CD14-positive monocyte (primary cell): Measurements from ENCODE around the gene DNLZ. TPM values are rescaled to one million over a fixed set of nuclear protein-coding genes. Genes with fewer than 3 reads are reported as not detected.
A peak's percentile ranks its signal among the peaks of the same experiment; 100 is the strongest.

Experiments
- DNase-seq, 3 donors: peaks; one replicate each; pipeline ENCODE4 v3.0.0-alpha.2; 2011 to 2022
- H2AFZ ChIP-seq: 2 replicates; pipeline ENCODE4 v1.6.0; 2012; ENCODE audit warnings: mild to moderate bottlenecking, low read depth, low read length, inconsistent platforms; ENCODE audit not compliant: insufficient read depth, poor library complexity, severe bottlenecking
- H3K27ac ChIP-seq, 2 donors: 1 replicate in 1 of 2; 2 replicates in 1 of 2; pipeline ENCODE4 v1.5.1; 2012 to 2013; ENCODE audit warnings: low read length in 2 of 2, control low read depth in 1 of 2, inconsistent platforms in 1 of 2, low read depth in 1 of 2, mild to moderate bottlenecking in 1 of 2
- H3K27me3 ChIP-seq, 2 donors: one replicate each; pipeline versions ENCODE4 v1.6.0 to v1.6.1; 2011 to 2013; ENCODE audit warnings: low read length in 2 of 2; ENCODE audit not compliant: control insufficient read depth in 2 of 2, insufficient read depth in 2 of 2
- H3K36me3 ChIP-seq, 2 donors: replicated peaks in 1 of 2; 1 replicate in 1 of 2; 2 replicates in 1 of 2; pipeline versions ENCODE4 v1.5.1 to v1.6.1; 2012 to 2013; ENCODE audit warnings: low read length in 2 of 2, control low read depth in 1 of 2, inconsistent platforms in 1 of 2, mild to moderate bottlenecking in 1 of 2; ENCODE audit not compliant: insufficient read depth in 2 of 2, control insufficient read depth in 1 of 2
- H3K4me1 ChIP-seq, 2 donors: 1 replicate in 1 of 2; 2 replicates in 1 of 2; pipeline versions ENCODE4 v1.5.1 to v1.6.1; 2012 to 2013; ENCODE audit warnings: low read length in 2 of 2, control low read depth in 1 of 2, inconsistent platforms in 1 of 2, mild to moderate bottlenecking in 1 of 2, moderate library complexity in 1 of 2; ENCODE audit not compliant: insufficient read depth in 2 of 2, control insufficient read depth in 1 of 2
- H3K4me2 ChIP-seq: replicated peaks from 2 replicates; pipeline ENCODE3; 2012; ENCODE audit warnings: low read length, moderate library complexity, mild to moderate bottlenecking; ENCODE audit not compliant: poor library complexity, severe bottlenecking; ENCODE audit errors: extremely low read depth
- H3K4me3 ChIP-seq, 3 experiments: fragments of 200-600 bp in 1 of 3; sonication (generic) in 1 of 3; replicated peaks in 1 of 3; 1 replicate in 2 of 3; 2 replicates in 1 of 3; pipeline ENCODE4 v1.5.1; 2011 to 2013; ENCODE audit warnings: low read length in 3 of 3, mild to moderate bottlenecking in 3 of 3, control low read depth in 2 of 3, low read depth in 2 of 3, inconsistent platforms in 1 of 3, moderate library complexity in 1 of 3
- H3K79me2 ChIP-seq: 2 replicates; pipeline ENCODE4 v1.6.0; 2012; ENCODE audit warnings: mild to moderate bottlenecking, control low read depth, inconsistent platforms, low read length, moderate library complexity; ENCODE audit not compliant: insufficient read depth
- H3K9ac ChIP-seq: 2 replicates; pipeline ENCODE4 v1.6.0; 2017; ENCODE audit warnings: low read length, mild to moderate bottlenecking; ENCODE audit not compliant: insufficient read depth, poor library complexity, severe bottlenecking
- H3K9me3 ChIP-seq, 2 donors: replicated peaks in 1 of 2; 1 replicate in 1 of 2; 2 replicates in 1 of 2; pipeline versions ENCODE4 v1.5.1 to v1.6.1; 2012 to 2013; ENCODE audit warnings: low read length in 2 of 2, control low read depth in 1 of 2; ENCODE audit not compliant: control insufficient read depth in 1 of 2, insufficient read depth in 1 of 2
- H4K20me1 ChIP-seq: 2 replicates; pipeline ENCODE4 v1.6.0; 2012; ENCODE audit warnings: mild to moderate bottlenecking, low read length, control low read depth, moderate library complexity; ENCODE audit not compliant: insufficient read depth
- H3K27ac Mint-ChIP-seq, 7 donors: one replicate each; pipeline ENCODE4 v1.8.0; 2020; ENCODE audit warnings: mild to moderate bottlenecking in 7 of 7, mixed read lengths in 7 of 7, moderate library complexity in 6 of 7, inconsistent platforms in 2 of 7
- H3K27me3 Mint-ChIP-seq, 3 donors: one replicate each; pipeline ENCODE4 v1.8.0; 2021 to 2022; ENCODE audit warnings: low read depth in 3 of 3, mild to moderate bottlenecking in 3 of 3, mixed read lengths in 3 of 3, moderate library complexity in 3 of 3, inconsistent platforms in 1 of 3
- H3K36me3 Mint-ChIP-seq, 2 donors: one replicate each; pipeline ENCODE4 v1.8.0; 2020; ENCODE audit warnings: mixed read lengths in 2 of 2, inconsistent platforms in 1 of 2, mild to moderate bottlenecking in 1 of 2
- H3K4me1 Mint-ChIP-seq: one replicate; pipeline ENCODE4 v1.8.0; 2020; ENCODE audit warnings: mild to moderate bottlenecking, mixed read lengths
- H3K4me3 Mint-ChIP-seq, 2 donors: one replicate each; pipeline ENCODE4 v1.8.0; 2020; ENCODE audit warnings: mild to moderate bottlenecking in 2 of 2, mixed read lengths in 2 of 2, moderate library complexity in 1 of 2
- H3K9me3 Mint-ChIP-seq, 7 donors: one replicate each; pipeline ENCODE4 v1.8.0; 2020 to 2022; ENCODE audit warnings: mixed read lengths in 7 of 7, mild to moderate bottlenecking in 6 of 7, moderate library complexity in 6 of 7, inconsistent platforms in 2 of 7
- CTCF ChIP-seq: fragments of 200-600 bp; IDR thresholded peaks from one replicate; pipeline ENCODE4 v1.8.0; 2022; ENCODE audit warnings: antibody characterized with exemption, mild to moderate bottlenecking
- WGBS: methylation state at CpG from one replicate; pipeline ENCODE4 v1.1.5; 2013; ENCODE audit warnings: missing lambda C conversion rate; ENCODE audit not compliant: insufficient coverage; 5-methylcytosine and 5-hydroxymethylcytosine counted together
- intact Hi-C, 2 donors: fragments of 100-400 bp; cut with micrococcal nuclease; formaldehyde crosslinking; loops; one replicate each; pipeline versions ENCODE4 v1.15.0 to v1.15.1; 2023
- polyA plus RNA-seq, 3 donors: library from polyadenylated mRNA; depleted of rRNA in 1 of 3; unstranded in 2 of 3; stranded (reverse) in 1 of 3; fragments of 300-500 nt in 2 of 3; fragments of >200 nt in 1 of 3; fragmentation: Illumina TruSeq in 2 of 3; gene quantifications; 1 replicate in 2 of 3; 2 replicates in 1 of 3; pipeline ENCODE4 v1.2.3, GENCODE V29; 2012 to 2021

Gene DNLZ
- polyA plus RNA-seq, 3 donors = 5.1 to 20.5 (median 10.5) TPM

- H3K4me1 Mint-ChIP-seq = peaks cover 15% of the 10 kb centered on the region
- peak overlapping the region in 4 of 7 donors; percentile 12 to 50 (median 37) for H3K27ac Mint-ChIP-seq
- Histone ChIP-seq H2AFZ (peak overlapping the region; percentile 71), H3K27me3 (no peaks in the 10 kb centered on the region), H3K9me3 (no peaks in the 10 kb centered on the region), H3K4me2 (peak overlapping the region; percentile 85), H3K9ac (peak overlapping the region; percentile 76), H4K20me1 (peaks cover 14% of the 10 kb centered on the region), H3K36me3 (peaks cover 41 to 49% of the 10 kb centered on the region in 2 donors), H3K79me2 (peaks cover 15% of the 10 kb centered on the region), H3K4me1 (peaks cover 17 to 23% of the 10 kb centered on the region in 2 donors), H3K4me3 (peak overlapping the region; percentile 47 to 88 (median 77)), H3K27ac (peak overlapping the region in 1 of 2 donors; percentile 62)
- 2% methylated on average over 64 of the region's 67 CpGs for WGBS
- H3K4me3 Mint-ChIP-seq = peak overlapping the region; percentile 83 to 88
- TF ChIP-seq CTCF = no peak
- peaks cover 0 to 4% (median 4%) of the 10 kb centered on the region in 3 donors for H3K27me3 Mint-ChIP-seq
- H3K36me3 Mint-ChIP-seq = peaks cover 42 to 60% of the 10 kb centered on the region in 2 donors
- peaks cover 0 to 2% (median 0%) of the 10 kb centered on the region in 7 donors for H3K9me3 Mint-ChIP-seq
- DNase-seq = peak in 2 of 3 donors; percentile 18 to 63
- intact Hi-C loops = loop anchor here (2.0 to 5.0 kb wide), 3 partner anchors 27 to 61 kb away; partner anchors contain the start of genes CARD9 (in 1 of the 2) and DNLZ (in 1 of the 2)
Measured at GRCh38 chr9:136399176-136400037, 35.9 kb upstream of the DNLZ start.

- Histone ChIP-seq H3K79me2 (peaks cover 15% of the 10 kb centered on the region), H3K4me1 (peaks cover 17 to 23% of the 10 kb centered on the region in 2 donors), H3K36me3 (peaks cover 45 to 51% of the 10 kb centered on the region in 2 donors), H2AFZ (no peak overlapping the region), H3K9ac (no peak overlapping the region), H4K20me1 (peaks cover 14% of the 10 kb centered on the region), H3K27me3 (no peaks in the 10 kb centered on the region), H3K4me3 (no peak overlapping the region), H3K27ac (no peak overlapping the region), H3K4me2 (no peak overlapping the region), H3K9me3 (no peaks in the 10 kb centered on the region)
- Mint-ChIP-seq H3K4me1 (peaks cover 15% of the 10 kb centered on the region), H3K36me3 (peaks cover 46 to 58% of the 10 kb centered on the region in 2 donors), H3K4me3 (peak overlapping the region in 1 of 2 donors; percentile 6), H3K27ac (no peak overlapping the region), H3K9me3 (peaks cover 0 to 2% (median 0%) of the 10 kb centered on the region in 7 donors), H3K27me3 (peaks cover 0 to 4% (median 4%) of the 10 kb centered on the region in 3 donors)
- TF ChIP-seq CTCF = no peak
- DNase-seq = no peak
- 96% methylated on average over 8 of the region's 12 CpGs for WGBS
- intact Hi-C loops = no loop called here
Measured at GRCh38 chr9:136398286-136398685, 34.7 kb upstream of the DNLZ start.
